ENCODE measurements around the gene DLG2. TPM values are rescaled to one million over a fixed set of nuclear protein-coding genes. Genes with fewer than 3 reads are reported as not detected.

Gene DLG2
- total RNA-seq, 4 donors from 2014 or later, result 1.3 to 4.7 (median 2.4) TPM

- Histone ChIP-seq H3K4me1 (no peaks in the 10 kb centered on the region), H3K27ac (no peak overlapping the region), H3K27me3 (no peaks in the 10 kb centered on the region), H3K9me3 (no peaks in the 10 kb centered on the region), H3K4me3 (no peak overlapping the region), H3K36me3 (no peaks in the 10 kb centered on the region)
- in situ Hi-C loops (cut with MboI; ENCODE audit: low sequenced_read_pairs in 4 of 4), result no loop called here
- TF ChIP-seq POLR2A (IDR thresholded peaks at IDR 0.05), result no peak
- TF ChIP-seq, protein P1, sequence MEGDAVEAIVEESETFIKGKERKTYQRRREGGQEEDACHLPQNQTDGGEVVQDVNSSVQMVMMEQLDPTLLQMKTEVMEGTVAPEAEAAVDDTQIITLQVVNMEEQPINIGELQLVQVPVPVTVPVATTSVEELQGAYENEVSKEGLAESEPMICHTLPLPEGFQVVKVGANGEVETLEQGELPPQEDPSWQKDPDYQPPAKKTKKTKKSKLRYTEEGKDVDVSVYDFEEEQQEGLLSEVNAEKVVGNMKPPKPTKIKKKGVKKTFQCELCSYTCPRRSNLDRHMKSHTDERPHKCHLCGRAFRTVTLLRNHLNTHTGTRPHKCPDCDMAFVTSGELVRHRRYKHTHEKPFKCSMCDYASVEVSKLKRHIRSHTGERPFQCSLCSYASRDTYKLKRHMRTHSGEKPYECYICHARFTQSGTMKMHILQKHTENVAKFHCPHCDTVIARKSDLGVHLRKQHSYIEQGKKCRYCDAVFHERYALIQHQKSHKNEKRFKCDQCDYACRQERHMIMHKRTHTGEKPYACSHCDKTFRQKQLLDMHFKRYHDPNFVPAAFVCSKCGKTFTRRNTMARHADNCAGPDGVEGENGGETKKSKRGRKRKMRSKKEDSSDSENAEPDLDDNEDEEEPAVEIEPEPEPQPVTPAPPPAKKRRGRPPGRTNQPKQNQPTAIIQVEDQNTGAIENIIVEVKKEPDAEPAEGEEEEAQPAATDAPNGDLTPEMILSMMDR (IDR thresholded peaks at IDR 0.05 in 4 of 5, conservative IDR thresholded peaks at IDR 0.05 in 1 of 5), result peak in 1 of 5 experiments; percentile 15
- intact Hi-C loops (cut with DNase I; ENCODE audit: low total_unique reads), result no loop called here
- no peak for ATAC-seq
- no peak for DNase-seq
These were observed 846.4 kb downstream of the DLG2 start for GRCh38 chr11:84780689-84781293.

GRCh38 chr11:84775503-84775902 is 851.6 kb downstream of the DLG2 start:
- TF ChIP-seq, protein P1 (IDR thresholded peaks at IDR 0.05 in 4 of 5, conservative IDR thresholded peaks at IDR 0.05 in 1 of 5), result no peak
- no peak for TF ChIP-seq POLR2A (IDR thresholded peaks at IDR 0.05)
- intact Hi-C loops (cut with DNase I; ENCODE audit: low total_unique reads) (no loop called here), in situ Hi-C loops (cut with MboI; ENCODE audit: low sequenced_read_pairs in 4 of 4) (no loop called here)
- H3K27me3 ChIP-seq, result no peaks in the 10 kb centered on the region
- no peaks in the 10 kb centered on the region for H3K36me3 ChIP-seq
- H3K27ac ChIP-seq, result no peak overlapping the region
- no peak for ATAC-seq
- peaks cover 5 to 7% of the 10 kb centered on the region in 2 donors for H3K4me1 ChIP-seq
- DNase-seq, result no peak
- H3K4me3 ChIP-seq, result no peak overlapping the region
- H3K9me3 ChIP-seq, result peaks cover 0 to 3% (median 0%) of the 10 kb centered on the region in 3 donors

GRCh38 chr11:84763931-84764330 is 863.2 kb downstream of the DLG2 start:
- intact Hi-C loops (cut with DNase I; ENCODE audit: low total_unique reads) (no loop called here), in situ Hi-C loops (cut with MboI; ENCODE audit: low sequenced_read_pairs in 4 of 4) (no loop called here)
- ATAC-seq (no peak), DNase-seq (no peak)
- no peak for TF ChIP-seq POLR2A (IDR thresholded peaks at IDR 0.05)
- TF ChIP-seq, protein P1 (IDR thresholded peaks at IDR 0.05 in 4 of 5, conservative IDR thresholded peaks at IDR 0.05 in 1 of 5), result no peak
- H3K27ac ChIP-seq, result no peak overlapping the region
- no peak overlapping the region for H3K4me3 ChIP-seq
- H3K27me3 ChIP-seq, result no peaks in the 10 kb centered on the region
- no peaks in the 10 kb centered on the region for H3K9me3 ChIP-seq
- H3K36me3 ChIP-seq, result no peaks in the 10 kb centered on the region
- no peaks in the 10 kb centered on the region for H3K4me1 ChIP-seq

- Histone ChIP-seq H3K4me3 (no peak overlapping the region), H3K36me3 (no peaks in the 10 kb centered on the region), H3K9me3 (no peaks in the 10 kb centered on the region), H3K27me3 (no peaks in the 10 kb centered on the region), H3K27ac (no peak overlapping the region), H3K4me1 (no peaks in the 10 kb centered on the region)
- intact Hi-C loops (cut with DNase I; ENCODE audit: low total_unique reads), result no loop called here
- DNase-seq (no peak), ATAC-seq (no peak)
- in situ Hi-C loops (cut with MboI; ENCODE audit: low sequenced_read_pairs in 4 of 4), result no loop called here
- TF ChIP-seq, protein P1 (IDR thresholded peaks at IDR 0.05 in 4 of 5, conservative IDR thresholded peaks at IDR 0.05 in 1 of 5), result no peak
- no peak for TF ChIP-seq POLR2A (IDR thresholded peaks at IDR 0.05)
These were observed 869.4 kb downstream of the DLG2 start for GRCh38 chr11:84757711-84758110.

DNA sequence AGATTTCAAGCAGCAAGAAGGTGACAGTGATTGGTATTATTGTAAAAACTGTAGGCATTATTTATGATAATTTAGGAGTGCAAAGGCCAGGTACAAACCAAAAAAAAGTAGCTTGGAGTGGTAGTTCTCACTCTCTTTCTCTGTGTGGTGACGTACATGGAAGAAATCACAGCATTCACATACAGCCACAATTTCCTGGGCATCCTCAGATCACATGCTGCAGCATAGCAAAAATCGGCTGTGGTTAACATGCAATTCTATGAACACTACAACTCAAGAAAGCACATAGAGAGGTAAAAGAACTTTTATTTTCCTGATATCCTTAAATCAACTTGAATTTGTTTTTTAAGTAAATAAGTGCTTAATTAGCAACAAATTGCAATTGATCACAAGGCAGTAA is 875.8 kb downstream of the DLG2 start:
- intact Hi-C loops (cut with DNase I; ENCODE audit: low total_unique reads), result no loop called here
- no peak for DNase-seq
- H3K27me3 ChIP-seq, result no peaks in the 10 kb centered on the region

More for the DNA sequence above, 875.8 kb downstream of the DLG2 start:
- ATAC-seq, result no peak
- Histone ChIP-seq H3K9me3 (no peaks in the 10 kb centered on the region), H3K27ac (no peak overlapping the region), H3K4me1 (no peaks in the 10 kb centered on the region), H3K36me3 (no peaks in the 10 kb centered on the region), H3K4me3 (no peak overlapping the region)
- no peak for TF ChIP-seq POLR2A (IDR thresholded peaks at IDR 0.05)
- TF ChIP-seq, protein P1 (IDR thresholded peaks at IDR 0.05 in 4 of 5, conservative IDR thresholded peaks at IDR 0.05 in 1 of 5), result no peak
- in situ Hi-C loops (cut with MboI; ENCODE audit: low sequenced_read_pairs in 4 of 4), result no loop called here
